ENCODE results near the gene FOXL2.

DNA sequence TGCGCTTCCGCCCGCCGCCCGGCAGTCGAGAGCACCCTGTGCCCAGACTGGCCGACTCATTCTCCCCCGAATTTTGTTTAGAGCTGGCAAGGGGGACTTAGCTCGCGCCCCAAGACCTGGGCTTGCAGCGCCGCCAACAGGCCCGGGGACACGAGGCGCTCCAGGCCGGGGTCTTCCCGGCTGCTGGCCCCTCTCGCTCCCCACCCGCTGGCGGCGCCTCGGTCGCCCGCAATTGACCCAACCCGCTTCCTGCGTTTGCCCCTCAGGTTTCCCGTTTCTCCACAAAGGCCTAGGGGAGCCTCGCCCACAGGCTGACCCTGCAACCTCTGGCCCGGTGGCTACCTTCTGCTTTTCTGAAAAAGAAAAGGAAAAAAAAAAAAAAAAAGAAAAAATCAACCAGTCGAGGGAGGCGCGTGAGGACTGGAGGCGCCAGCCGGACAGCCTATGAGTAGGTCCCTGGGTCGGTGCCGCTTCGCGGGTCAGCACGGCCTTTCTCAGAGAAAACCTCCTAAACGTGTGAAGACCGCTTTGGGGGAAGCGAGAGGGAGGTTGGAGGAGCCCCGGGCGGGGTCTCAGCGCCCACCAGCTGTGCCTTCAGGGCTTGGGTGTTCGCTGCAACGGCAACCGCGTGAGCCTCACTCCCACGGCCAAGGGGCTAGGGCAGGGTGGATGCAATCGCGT is 7.2 kb downstream of the FOXL2 start:
- TF ChIP-seq, protein P1, sequence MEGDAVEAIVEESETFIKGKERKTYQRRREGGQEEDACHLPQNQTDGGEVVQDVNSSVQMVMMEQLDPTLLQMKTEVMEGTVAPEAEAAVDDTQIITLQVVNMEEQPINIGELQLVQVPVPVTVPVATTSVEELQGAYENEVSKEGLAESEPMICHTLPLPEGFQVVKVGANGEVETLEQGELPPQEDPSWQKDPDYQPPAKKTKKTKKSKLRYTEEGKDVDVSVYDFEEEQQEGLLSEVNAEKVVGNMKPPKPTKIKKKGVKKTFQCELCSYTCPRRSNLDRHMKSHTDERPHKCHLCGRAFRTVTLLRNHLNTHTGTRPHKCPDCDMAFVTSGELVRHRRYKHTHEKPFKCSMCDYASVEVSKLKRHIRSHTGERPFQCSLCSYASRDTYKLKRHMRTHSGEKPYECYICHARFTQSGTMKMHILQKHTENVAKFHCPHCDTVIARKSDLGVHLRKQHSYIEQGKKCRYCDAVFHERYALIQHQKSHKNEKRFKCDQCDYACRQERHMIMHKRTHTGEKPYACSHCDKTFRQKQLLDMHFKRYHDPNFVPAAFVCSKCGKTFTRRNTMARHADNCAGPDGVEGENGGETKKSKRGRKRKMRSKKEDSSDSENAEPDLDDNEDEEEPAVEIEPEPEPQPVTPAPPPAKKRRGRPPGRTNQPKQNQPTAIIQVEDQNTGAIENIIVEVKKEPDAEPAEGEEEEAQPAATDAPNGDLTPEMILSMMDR (IDR thresholded peaks at IDR 0.05) = no peak
- TF ChIP-seq POLR2A (IDR thresholded peaks at IDR 0.05) = no peak
